Left forelimb (tissue), 1 donor: ENCODE measurements around the gene CACNB2.
"Not testable (repeated sequence)": the region's sequence is repeated elsewhere in the genome, so short reads cannot be mapped to it uniquely, and the experiment has no call there.

Experiments used
- DNase-seq: peaks from one replicate; pipeline ENCODE4 v3.0.0-alpha.2; 2018; ENCODE audit warnings: low spot score

The CACNB2 gene

DNA sequence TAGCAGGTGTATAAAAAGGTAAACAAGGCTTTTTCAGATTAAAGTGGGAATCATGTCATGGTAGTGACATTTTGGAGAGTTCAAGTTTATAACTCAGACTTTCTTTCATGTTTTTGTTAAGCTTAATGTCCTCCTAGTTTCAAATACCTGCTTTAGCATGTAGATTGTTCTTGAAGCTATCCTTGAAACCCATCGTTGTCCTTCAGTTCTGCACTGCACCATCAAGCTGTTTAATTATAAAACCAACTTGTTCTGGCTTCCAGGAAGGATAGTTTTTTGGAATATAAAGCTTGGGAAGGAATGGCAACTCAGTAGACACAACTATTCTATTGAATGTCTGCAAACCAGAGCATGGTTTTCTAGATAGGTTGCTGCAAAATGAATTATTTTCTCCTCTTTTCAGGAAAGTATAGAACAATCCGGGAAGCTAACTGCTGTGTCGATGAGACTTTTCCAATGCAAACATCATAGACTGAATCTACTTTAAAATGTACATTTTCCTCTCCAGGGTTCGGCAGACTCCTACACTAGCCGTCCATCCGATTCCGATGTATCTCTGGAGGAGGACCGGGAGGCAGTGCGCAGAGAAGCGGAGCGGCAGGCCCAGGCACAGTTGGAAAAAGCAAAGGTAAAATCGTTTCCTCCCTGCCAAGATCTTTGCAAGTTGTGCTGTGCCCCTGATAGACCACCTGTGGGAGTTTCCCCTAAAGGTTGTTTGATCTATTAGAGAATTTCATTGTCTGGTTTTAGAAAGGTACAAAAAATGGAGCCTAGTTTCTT, 261.4 kb downstream of the CACNB2 start:
- DNase-seq = no peak

DNA sequence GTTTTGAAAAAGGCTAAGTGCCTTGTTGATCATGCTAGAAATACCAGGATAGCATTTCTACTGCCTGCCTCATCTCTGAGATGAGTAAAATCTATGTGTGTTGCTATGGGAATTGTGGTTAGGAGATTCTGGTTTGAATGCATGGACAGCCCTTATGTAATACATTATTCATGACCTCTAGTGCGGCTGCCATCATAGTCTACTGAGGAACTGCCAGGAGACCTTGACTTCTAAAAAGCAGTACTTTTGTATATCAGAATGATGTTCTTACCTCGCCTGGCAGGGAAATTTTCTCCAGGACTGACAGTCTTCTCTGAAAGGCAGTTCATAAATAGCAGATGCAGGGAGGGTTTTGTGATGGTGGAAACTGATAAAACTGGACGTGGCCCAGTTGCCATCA, 262.6 kb downstream of the CACNB2 start:
- DNase-seq = no peak

DNA sequence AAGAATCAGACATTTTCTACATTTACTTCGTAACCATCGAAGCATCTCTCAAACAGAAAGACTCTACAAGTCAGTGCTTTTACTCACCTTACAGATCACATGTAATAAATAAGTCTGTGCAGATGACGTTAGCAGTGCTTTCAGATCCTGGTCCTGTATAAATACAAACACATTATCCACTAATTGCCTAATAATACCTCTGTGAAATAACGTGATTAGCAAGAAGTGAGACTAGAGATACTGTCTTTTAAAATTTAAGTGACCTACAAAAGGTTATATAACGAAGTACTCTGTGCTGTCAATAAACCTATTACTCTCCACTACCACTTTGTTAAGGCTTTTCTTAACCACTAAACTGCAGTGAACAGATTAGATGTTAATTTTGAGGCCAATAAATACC, 264.3 kb downstream of the CACNB2 start:
- DNase-seq = no peak

DNA sequence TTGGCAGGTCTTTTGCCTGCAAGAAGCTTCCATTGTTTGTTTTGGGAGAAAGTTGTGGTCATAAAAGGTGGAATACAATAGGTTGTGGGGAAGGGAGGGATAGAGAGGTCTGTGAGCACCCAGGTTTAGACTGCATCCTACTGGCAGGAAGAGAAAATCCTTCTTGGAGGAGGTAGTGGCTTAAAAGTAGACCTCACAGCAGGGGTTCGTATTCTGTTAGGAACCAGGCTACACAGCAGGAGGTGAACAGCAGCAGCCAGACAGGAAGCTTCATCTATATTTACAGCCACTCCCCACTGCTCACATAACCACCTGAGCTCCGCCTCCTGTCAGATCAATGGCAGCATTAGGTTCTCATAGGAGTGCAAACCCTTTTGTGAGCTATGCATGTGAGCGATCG, 265.9 kb downstream of the CACNB2 start:
- no peak for DNase-seq

DNA sequence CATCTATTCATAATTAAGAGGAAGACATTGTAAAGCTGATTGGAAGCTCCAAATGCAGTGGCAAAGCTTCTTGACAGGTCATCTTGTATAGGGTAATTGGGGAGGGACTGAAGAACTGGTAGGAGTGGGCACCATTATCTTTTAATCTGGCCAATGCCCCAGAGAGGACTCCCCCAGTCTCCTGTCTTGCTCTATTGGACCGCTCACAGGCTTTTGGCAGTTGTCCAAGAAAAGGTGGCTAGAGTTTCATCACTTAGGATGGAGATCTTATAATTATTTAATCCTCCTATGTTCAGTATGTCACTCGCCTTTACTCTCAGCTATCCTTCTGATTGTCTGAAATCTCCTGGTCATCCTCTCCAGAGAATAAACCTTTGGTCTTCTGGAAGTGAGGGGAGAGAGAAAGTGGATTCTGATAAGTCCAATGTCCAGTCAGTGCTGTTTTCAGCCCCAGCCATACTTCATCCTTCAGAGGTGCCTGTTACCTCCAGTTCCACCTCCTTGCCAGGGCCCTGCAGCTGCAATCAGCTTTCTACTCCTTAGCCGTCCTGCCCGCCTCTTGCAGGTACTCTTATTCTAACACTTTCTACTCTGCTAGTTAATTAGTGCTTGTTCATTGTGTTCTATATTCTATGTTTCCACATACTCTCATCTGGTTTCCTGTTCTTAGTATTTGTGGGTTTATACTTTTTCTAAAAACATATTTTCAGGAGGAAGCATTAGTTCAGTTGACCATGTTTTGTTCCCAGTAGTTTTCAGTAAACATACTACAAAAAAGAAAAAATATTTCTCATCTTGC, 269.6 kb downstream of the CACNB2 start:
- DNase-seq = no peak

- no peak for DNase-seq
These were observed 273.8 kb downstream of the CACNB2 start for GRCh38 chr10:18414061-18414460.

- no peak for DNase-seq
These were observed 277.8 kb downstream of the CACNB2 start for GRCh38 chr10:18417950-18418527.

- DNase-seq = no peak
These were observed 278.5 kb downstream of the CACNB2 start for GRCh38 chr10:18418541-18419215.

DNA sequence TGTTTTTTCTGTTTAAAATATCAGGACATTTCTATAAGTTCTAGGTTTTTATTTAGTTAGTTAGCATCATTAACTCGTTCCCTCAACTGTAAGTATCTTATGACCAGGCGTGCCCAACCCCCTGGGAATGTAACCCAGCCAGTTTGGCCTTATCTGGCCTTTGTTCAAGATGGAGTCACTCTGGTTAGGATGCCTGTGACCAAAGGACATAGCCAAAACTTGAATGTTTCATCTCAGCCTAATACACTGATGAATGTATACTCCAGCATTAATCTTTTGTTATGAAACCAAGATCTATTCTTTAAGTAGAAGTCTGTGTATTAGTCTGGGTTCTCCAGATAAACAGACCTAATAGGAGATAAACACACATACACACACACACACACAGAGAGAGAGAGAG, 279.7 kb downstream of the CACNB2 start:
- no peak for DNase-seq

DNA sequence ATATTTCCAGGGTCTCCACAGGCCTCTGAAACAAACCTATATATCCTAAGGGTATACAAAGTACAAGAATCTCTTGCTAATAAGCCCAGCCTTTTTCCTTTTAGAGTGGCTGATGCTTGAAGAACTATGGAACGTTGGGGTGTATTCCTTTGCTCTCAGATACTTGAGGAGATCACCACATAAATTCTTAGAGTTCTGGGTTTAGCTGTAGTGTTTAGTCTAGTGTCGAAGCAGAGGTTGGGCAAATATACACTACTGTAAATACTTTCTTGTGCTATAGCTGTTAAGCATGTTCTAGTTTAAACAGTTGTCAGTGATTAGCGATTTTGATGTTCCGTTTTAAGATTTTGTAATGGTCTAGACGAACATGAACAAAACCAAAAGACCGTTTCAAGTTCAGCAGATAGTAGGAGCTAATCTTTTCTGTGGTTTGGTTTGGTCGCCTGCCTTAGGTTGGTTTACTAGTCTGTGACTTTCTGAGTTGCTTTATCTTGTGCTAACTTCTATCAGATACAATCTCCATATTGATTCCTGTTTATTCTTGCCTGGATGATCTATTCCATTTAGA, 281.6 kb downstream of the CACNB2 start:
- DNase-seq = no peak

GRCh38 chr10:18423058-18423637, 282.9 kb downstream of the CACNB2 start:
- DNase-seq = no peak

DNA sequence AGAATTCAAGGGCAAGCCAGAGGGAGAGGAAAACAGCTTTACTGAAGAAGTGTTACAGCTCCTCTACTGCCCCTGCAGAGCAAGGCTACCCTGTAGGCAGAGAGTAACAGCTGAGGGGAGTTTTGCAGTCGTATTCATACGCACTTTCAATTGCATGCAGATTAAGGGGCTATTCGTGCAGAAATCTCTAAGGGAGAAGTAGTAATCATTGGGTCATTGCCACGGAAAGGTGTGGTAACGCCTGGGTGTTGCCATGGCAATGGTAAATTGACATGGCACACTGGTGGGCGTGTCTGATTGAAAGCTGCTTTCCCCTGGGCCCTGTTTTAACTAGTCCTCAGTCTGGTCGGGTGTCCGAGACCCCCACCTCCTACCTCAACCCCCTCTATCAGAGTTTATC, 284.0 kb downstream of the CACNB2 start:
- no peak for DNase-seq

GRCh38 chr10:18429335-18429734, 289.1 kb downstream of the CACNB2 start:
- no peak for DNase-seq

- no peak for DNase-seq
These were observed 296.7 kb downstream of the CACNB2 start for GRCh38 chr10:18436902-18437301.

- no peak for DNase-seq
These were observed 297.3 kb downstream of the CACNB2 start for GRCh38 chr10:18437486-18437885.

DNA sequence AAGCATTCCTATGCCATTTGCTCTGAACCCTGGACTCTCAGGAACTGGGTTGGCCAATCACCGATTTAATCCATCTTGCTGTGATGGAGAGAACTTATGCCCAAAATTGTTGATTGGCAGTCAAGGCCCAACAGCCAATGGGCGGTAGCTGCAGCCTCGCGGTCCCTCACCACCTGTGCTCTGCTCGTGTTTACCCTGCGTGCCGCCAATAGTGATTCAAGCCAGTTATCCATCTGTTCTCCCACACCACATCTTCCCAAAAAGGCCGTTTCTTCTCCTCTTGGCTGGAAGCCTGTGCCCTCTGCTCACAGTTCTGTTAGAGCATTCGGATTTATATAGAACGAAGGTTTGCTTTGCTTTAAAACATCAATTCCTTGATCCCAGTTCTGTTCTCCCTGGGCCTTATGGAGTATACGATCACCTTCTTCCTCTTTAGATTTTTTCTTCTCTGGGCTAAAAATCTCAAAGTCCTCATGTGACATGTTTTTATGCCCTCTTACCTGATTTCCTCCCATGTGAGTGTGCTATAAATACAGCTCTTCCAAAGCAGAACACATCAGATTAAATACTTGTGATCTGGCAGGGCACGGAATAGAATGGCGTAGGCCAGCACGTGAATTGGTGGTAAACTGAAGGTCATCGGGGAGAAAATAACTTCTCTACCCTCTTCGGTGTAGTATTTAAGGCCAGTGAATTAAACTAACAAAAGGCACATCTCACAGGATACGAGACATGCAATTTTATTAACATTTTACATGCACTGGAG, 298.3 kb downstream of the CACNB2 start:
- DNase-seq = no peak

- DNase-seq = no peak
These were observed 299.4 kb downstream of the CACNB2 start for GRCh38 chr10:18439601-18440000.

GRCh38 chr10:18445635-18446034, 305.4 kb downstream of the CACNB2 start:
- DNase-seq = not testable (repeated sequence)

DNA sequence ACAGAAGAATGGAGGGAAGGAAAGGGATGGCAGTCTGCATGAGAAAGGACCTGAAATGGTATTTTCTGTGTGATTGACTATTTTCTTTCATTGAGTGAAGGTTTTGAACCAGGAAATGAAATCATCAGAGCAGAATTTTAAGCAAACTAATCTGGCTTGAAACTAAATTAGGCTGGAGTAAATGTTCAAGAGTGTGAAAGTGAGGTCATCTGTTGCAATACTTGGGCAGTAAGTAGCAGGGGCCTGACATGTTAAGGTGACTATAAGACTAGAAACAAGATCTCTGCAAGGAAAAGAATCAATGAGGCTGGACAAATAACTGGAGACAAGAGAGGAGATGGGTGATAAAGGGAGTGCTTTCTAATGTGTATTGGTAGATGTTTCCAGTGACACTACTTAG, 306.0 kb downstream of the CACNB2 start:
- DNase-seq = no peak

DNA sequence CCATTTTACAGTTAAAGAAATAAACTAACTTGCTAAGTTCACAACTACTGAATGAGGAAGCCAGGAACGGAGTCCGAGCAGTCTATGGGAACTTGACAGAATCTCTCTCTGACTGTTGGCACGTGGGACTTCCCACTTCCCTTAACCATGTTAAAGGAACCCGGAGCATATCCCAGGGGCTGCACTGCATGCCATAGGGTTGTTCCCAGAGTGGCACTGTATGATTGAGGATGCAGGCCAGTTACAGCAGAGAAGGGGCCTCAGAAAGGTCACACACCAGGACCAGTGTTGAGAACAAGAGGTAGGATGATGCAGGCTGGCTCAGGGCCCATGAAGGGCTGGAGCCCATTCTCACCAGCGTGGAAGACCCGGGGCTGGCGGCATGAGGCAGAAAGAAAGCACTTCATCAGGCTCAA, 309.4 kb downstream of the CACNB2 start:
- no peak for DNase-seq

DNA sequence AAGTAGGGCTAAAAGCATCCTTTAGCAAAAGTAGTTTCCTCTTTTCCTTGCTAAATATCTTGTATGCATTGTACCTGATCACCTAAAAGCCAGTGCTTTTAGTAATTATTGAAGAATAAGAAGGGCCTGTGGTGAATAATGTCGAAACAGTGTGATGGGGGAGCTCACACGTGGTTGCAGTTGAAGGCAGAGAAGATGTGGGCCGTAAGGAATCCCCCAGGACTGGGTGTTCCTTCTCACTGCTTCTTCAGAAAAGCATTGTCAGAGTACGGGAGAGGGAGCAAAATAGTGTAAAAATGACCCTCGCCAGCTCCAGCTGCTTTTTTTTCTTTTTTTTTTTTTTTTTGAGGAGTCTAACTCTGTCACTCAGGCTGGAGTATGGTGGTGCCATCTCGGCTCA, 310.1 kb downstream of the CACNB2 start:
- DNase-seq = no peak
